ENCODE measurements around the gene USP28.
"Not testable (repeated sequence)": the region's sequence is repeated elsewhere in the genome, so short reads cannot be mapped to it uniquely, and the experiment has no call there.

Gene USP28

DNA sequence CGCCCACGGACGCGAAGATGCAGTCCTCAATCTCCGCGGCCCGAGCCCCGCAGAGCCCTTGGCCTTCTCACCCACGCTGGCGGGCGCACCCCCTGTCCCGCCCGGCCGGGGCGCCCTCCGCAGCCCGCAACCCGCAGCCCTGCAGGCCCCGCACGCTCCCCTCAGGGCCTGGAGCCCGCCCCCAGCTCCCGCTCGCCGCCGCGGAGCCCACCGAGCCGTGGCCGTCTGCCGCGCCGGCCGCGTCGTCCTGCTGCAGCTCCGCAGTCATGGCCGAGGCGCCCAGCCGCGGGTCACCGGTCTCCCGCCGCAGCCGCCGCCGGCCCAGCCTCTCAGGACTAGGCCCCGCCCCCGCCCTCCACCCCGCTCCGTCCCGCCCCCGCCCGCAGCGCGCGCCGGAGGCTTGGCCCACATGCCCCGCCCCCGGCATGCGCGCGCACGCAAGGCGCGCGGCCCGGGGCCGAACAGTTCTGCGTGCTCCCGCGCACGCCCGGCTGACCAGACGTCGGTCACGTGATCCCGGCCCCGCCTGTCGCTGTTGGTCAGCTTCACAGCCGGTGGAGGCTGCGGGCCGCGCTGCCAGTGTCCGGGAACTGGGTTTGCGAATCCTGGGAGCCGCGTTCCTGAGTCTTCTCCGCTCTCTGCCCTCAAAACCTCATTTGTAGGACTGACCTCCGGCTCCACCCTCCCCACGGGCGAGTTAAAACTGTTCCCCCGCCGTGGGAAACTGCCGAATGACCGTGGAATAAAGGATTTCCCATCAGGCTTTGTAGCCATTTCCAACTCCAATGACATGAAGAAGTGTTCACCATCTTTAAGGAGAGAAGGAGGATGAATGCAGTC is at the start of gene USP28:
Gene USP28 (minus strand): TSS at position 339 of the 840 bp plus-strand sequence. CDS start 71 bp downstream, at position 268.
- DNase-seq (ENCODE audit: low read depth), result peak; percentile 96

DNA sequence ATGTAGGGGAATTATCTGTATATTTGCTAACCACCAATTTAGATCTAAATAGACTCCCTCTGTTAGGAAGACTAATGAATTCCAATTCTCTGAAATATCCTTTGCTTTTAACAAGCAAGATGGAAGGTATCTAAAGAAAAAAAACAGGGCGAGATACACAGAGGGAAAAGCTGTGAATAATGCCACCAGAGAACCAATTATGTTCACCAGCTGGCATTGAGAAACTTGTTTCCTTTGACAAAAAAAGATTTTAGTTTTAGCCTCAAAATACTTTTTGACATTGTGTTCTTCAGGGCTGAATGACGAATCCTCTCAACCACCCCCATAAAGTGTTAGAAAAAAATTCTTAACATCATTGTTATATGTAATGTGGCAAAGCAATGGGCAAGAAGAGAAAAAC is 48.2 kb upstream of the USP28 start:
- no peak for DNase-seq (ENCODE audit: low read depth)

DNA sequence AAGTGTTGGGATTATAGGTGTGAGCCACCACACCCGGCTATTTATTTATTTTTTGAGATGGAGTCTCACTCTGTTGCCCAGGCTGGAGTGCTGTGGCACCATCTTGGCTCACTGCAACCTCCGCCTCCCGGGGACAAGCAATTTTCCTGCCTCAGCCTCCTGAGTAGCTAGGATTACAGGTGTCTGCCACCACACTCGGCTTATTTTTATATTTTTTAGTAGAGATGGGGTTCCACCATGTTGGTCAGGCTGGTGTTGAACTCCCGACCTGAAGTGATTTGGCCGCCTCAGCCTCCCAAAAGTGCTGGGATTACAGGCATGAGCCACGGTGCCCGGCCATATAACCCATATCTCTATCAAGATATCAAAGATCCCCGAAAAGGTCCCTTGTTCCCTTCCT is 36.1 kb upstream of the USP28 start:
- not testable (repeated sequence) for DNase-seq (ENCODE audit: low read depth)

- DNase-seq (ENCODE audit: low read depth), result no peak
Observed at GRCh38 chr11:113908098-113908497, 32.7 kb upstream of the USP28 start.

DNA sequence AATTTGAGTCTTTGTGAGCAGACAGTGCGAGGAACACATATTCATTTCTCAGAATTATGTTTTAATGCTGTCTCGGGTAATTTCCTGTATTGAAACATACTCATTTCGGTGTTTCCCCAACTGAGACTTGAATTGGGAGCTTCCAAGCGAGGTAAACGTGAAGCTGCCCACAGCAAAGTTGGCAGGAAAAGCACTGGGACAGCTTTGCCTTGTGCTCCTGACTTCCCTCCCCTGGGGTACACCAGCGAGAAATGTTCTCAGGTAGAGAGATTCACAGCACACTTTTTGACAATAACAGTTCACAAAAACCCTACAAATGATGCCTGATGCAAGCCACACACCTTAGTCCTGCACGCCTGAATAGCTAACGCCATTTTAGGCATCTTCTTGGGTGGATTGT is 32.3 kb upstream of the USP28 start:
- no peak for DNase-seq (ENCODE audit: low read depth)

DNA sequence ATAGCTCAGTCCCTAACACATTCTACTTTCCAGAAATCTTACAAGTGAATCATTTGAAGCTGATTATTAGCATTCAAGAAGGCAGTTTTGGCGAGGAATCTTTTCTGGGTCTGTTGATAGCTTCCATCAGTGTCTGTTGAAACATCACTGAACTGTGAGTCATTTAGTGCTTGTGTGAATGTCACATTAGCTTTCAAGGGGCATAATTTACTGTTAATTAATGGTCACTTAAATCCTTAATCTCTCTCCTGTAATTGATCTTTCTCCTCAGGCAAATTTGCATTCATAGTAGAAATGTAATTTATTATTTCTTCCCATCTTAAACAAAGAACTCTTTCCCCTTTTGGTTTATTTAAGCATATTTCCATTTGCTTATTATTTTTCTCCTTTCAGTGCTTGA is 31.8 kb upstream of the USP28 start:
- DNase-seq (ENCODE audit: low read depth), result no peak

DNA sequence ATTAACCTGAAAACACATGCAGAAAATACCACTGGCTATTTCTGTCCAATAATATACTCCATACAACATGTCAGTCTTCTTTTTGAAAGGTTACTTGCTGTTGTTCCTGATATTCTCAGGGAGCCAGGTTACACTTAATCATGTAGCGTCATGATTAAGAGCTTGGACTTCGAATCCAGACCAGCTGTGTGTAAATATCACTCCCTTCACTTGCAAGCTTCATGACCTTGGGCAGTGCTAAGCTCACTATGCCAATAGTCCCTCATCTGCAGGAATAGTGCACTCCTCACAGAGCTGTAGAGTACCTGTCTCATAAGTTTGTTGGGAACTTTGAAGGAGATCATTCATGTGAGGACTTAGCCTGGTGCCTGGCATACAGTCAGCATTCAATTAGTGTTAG is 31.1 kb upstream of the USP28 start:
- DNase-seq (ENCODE audit: low read depth), result no peak

DNA sequence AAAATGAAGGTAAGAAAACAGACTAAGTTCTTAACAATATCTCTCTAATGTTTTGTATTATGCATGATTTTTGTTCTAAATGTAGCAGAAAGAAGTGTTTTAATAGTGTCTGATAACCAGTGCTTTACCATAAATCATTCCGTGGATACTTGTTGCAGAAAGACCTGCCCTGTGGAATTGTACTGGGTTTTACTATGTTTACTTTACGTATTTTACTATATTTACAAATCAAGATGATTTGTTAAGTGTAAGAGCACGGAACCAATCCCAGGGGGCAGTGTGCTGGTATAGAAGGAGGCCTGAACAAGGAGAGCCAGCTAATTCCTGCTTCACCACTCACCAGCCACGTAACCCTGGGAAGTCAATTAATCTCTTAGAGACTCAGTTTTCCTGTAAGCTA is 30.7 kb upstream of the USP28 start:
- peak; percentile 16 for DNase-seq (ENCODE audit: low read depth)

- DNase-seq (ENCODE audit: low read depth), result no peak
Observed at GRCh38 chr11:113904379-113905101, 29.2 kb upstream of the USP28 start, which contains the start of gene HTR3B. TSS of gene HTR3B (plus strand) at chr11:113904796. CDS start at chr11:113904934, 138 bp downstream.

DNA sequence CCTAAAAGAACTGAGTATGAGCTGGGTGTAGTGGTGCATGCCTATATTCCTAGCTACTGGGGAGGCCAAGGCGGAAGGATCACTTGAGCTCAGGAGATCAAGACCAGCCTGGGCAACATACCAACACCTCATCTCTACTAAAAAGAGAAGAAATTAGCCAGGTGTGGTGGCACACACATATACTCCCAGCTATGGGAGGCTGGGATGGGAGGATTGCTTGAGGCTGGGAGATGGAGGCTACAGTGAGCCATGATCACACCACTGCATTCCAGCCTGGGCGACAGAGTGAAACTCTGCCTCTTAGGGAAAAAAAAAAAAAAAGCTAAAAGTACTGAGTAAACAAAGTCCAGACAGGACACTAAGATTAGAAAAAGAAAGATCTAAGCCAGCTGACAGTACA is 25.8 kb upstream of the USP28 start:
- no peak for DNase-seq (ENCODE audit: low read depth)

DNA sequence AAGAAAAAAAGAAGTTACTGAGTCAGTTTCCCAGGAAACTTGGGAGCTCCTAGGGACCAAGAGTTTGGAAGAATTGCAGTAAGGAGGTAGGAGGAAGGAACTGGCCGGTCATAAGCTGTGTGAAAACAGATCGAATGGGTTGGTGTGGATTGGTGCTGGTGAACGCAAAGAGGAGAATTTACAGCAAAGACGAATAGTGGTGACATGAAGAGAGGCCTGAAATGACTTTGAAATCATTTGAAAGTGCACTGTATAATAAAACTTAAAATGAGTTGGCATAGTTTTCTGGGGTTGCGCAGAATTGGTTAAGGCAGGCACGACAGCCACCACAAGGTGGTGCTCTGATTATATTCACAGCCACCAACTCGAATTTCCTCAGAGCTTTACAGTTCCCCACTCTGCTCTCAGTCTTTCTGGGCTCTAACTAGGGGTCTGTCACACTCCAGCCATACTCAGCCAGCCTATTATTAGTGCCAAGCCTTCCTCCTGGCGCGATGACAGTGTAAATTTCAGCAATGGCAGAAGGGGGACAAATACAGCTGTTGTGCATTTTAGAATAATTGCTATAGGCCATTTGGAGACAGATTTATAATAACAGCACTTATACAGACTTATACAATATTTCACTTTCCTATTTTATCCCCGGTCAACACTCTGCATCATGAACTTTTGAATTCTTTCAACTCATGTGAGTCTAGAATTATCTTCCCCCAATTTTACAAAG is 20.9 kb upstream of the USP28 start:
- DNase-seq (ENCODE audit: low read depth), result peak; percentile 32

DNA sequence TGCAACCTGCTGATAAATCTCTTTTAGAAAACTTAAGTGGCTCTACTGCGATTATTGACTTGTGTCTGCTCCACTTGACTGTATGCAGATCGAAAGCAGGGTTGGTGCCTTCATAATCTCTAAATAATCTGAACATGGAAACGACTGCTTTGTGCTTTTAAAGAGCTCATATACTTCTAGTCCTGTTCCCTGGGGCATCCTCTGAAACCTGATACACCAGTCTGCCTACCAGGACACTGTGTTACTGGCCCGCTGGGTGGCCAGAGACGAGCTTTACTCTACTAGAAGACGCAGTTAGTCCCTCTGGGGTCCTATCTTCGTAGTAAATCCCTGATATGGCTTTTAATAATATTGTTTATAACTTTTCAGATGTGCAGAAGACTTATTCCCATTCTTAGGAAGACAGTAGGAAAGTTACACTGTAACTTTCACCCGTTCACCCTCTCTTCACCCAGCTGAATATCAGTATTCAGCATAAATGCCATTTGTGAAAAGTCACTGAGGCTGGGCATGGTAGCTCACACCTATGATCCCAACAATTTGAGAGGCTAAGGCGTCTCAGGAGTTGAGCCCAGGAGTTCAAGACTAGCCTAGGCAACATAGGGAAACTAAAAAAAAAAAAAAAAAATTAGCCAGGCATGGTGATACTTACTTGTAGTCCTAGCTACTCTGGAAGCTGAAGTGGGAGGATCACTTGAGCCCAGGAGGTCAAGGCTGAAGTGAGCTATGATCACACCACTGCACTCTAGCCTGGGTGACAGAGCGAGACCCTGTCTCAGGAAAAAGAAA is 20.2 kb upstream of the USP28 start:
- DNase-seq (ENCODE audit: low read depth), result no peak

- no peak for DNase-seq (ENCODE audit: low read depth)
Observed at GRCh38 chr11:113894421-113894996, 19.1 kb upstream of the USP28 start.

- DNase-seq (ENCODE audit: low read depth), result no peak
Observed at GRCh38 chr11:113888848-113889247, 13.5 kb upstream of the USP28 start.

DNA sequence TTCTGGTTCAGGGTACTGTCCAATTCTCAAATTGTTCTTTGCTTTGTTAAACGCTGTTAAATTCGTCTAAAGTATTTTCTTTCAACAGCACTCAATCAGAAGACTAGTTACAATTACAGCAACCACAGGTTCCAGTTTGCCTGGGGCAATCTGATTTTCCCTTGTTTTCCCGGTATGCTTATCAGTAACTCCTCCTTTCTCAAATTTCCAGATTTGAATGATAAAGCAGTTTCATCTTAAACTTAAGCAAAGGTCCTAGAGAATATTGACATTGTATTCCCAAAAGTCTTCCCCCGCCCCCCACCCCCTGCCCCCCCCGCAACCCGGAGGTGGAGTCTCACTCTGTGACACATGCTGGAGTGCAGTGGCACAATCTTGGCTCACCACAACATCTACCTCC is 10.5 kb upstream of the USP28 start:
- no peak for DNase-seq (ENCODE audit: low read depth)

GRCh38 chr11:113884361-113884836 is 9.0 kb upstream of the USP28 start:
- DNase-seq (ENCODE audit: low read depth), result peak; percentile 54

DNA sequence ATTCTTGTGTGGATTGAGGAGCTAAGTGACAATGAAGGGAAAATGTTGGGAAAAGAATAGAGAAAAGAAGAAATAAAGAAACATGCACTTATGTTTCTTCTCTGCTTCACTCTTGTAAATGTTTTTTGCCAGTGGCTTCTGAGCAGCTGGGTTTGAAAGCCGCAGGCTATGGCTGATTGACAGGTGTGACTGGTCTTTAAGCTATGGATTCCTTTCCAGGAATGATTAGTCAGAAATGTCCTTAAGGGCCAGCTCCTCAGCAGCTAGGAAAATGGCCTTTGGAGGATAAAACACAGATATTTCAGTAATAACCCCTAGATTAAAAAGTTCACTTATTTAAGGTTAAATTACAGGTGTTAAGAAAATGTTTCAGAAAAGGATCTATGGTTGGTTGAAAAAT is 6.5 kb upstream of the USP28 start:
- DNase-seq (ENCODE audit: low read depth), result no peak

DNA sequence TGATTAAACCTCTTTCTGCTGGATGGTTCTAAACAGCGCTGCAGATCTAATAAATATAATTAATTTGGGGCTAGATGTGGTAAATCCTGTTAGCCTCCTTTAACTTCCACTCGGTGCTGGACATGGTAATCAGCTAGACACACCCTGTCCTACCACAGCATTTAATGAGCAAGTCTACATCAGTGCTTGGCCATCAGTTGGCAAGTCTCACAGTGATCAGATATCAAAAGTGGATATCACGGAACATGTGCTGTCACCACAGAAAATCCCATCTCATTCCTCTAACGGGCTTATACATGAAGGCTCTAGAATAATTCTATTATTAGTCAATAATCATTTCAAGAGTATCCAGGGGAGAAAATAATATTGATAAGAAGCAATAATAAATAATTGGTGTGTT is 5.6 kb upstream of the USP28 start:
- no peak for DNase-seq (ENCODE audit: low read depth)

DNA sequence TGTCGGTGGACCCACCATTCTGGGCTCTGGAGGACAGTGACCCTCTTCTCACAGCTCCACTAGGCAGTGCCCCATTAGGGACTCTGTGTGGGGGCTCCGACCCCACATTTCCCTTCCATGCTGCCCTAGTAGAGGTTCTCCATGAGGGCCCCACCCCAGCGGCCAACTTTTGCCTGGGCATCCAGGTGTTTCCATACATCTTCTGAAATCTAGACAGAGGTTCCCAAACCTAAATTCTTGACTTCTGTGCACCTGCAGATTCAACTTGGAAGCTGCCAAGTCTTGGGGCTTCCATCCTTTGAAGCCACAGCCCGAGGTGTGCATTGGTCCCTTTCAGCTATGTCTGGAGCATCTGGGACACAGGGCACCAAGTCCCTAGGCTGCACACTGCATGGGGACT is 4.1 kb upstream of the USP28 start:
- not testable (repeated sequence) for DNase-seq (ENCODE audit: low read depth)

DNA sequence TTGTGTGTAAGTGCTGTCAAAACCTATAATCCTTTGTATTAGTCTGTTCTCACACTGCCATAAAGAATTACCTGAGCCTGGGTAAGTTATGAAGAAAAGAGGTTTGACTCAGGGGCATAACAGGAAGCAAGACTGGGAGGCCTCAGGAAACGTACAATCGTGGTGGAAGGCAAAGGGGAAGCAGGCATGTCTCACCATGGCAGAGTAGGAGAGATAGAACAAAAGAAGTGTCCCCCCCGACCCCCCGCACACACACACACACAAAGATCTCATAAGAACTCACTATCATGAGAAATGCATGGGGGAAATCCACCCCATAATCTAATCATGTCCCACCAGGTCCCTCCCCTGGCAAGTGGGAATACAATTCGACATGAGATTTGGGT is 2.3 kb upstream of the USP28 start:
- no peak for DNase-seq (ENCODE audit: low read depth)

Data from iris pigment epithelial cell (primary cell).